ENCODE results near the gene CSF1R. TPM values are rescaled to one million over a fixed set of nuclear protein-coding genes. Genes with fewer than 3 reads are reported as not detected.
A peak's percentile ranks its signal among the peaks of the same experiment; 100 is the strongest.
"Not testable (repeated sequence)": the region's sequence is repeated elsewhere in the genome, so short reads cannot be mapped to it uniquely, and the experiment has no call there.

CSF1R gene
- total RNA-seq, 1 donor from 2014 or later = 19.5 TPM

DNA sequence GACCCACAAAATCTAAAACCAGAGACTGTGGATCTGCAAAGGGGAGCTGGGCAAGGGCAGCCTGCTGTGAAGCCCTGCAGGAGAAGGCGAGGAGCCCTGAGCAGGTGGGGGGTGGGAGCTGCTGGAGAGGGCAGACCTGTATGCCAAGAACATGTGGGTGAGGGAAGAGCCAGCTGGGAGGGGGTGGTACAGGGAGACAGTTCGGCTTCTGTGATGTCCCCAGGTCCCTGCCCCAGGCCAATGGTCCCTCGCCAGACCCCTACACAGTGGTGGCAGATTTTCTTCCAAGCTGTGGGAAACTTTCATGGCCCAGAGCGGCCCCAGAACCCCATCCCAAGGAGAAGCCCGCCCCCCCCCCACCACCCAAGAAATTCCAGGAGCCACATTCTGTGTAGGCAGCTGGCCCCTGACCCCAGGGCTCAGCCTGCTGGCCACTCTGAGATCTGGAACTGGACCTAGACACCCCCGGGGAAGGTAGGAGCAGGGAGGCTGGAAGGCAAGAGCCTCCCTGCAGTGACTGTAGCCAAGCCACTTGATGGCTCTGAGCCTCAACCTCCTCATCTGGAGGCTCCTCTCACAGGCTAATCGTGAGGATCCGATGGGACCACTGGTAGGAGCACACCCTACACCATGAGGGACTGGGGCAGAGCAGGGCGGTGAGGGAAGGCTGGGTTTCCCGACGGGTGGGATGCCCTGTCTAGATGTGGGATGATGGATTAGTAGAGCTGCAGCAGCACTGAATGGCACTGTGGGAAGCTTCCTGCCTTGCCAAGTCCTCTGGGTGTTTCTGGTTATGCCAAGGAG, 22.6 kb upstream of the CSF1R start:
- intact Hi-C loops (cut with DNase I) = no loop called here
- ATAC-seq (ENCODE audit: poor library complexity) (no peak), DNase-seq (peak; percentile 30)

DNA sequence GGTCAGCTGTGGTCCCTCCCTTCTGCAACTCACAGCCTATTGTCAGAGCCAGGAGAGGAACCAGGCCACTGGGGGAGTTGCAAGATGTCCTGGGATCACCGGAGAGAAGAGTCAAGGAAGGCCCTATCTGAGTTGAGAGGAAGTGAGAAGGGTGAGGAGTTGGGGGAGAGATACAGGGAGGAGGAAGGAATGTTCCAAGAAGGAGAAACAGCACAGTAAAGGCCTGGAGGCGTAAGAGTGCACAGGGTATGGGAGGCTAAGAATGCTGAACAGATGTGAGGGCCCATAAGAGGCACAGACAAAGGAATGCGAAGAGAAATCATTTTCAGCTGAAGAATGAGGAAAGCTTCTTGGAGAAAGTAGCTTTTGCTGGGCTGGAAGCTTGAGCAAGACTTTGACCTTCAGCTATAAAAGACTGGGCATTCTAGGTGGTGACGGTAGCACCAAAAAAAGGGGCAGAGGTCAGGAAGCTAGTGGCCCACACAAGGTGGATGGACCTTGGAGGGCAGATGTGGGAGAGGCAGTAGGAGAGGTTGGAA, 21.6 kb upstream of the CSF1R start:
- DNase-seq (peak; percentile 26), ATAC-seq (ENCODE audit: poor library complexity) (no peak)
- intact Hi-C loops (cut with DNase I) = no loop called here

DNA sequence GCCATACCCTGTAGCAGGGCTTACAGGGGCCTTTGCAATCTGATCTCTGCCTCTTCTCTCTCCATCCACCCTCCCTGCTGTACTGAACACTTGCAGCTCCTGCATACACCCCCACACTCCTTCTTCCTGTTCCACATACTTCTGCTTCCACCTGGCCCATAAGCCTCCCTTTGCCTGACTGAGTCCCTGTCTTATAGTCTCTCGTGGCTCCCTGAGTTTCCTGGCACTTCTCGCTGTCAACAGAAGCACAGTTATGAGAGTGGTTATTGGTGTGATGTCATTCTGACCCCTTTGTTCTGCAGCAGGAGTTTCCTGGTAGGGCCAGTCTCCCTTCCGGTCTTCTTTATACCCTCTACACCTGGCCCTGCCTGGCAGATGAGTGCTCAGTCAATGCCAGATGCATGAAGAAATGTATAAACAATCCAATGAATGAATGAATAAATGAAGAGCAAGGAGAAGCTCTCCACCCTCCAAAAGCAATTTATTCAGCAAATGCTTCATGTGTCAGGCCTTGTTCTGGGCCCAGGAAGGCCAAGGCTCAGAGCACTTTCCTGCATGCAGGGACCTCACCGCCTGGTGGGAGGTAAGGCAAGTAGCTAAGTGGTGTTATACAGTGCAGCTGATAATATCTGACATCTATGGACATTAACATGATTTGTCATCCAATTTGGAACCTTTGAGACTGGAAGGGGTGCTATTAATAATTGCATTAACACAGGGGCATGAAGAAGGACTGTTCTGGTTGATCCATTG, 20.5 kb upstream of the CSF1R start:
- ATAC-seq (ENCODE audit: poor library complexity) (no peak), DNase-seq (no peak)
- intact Hi-C loops (cut with DNase I) = no loop called here

DNA sequence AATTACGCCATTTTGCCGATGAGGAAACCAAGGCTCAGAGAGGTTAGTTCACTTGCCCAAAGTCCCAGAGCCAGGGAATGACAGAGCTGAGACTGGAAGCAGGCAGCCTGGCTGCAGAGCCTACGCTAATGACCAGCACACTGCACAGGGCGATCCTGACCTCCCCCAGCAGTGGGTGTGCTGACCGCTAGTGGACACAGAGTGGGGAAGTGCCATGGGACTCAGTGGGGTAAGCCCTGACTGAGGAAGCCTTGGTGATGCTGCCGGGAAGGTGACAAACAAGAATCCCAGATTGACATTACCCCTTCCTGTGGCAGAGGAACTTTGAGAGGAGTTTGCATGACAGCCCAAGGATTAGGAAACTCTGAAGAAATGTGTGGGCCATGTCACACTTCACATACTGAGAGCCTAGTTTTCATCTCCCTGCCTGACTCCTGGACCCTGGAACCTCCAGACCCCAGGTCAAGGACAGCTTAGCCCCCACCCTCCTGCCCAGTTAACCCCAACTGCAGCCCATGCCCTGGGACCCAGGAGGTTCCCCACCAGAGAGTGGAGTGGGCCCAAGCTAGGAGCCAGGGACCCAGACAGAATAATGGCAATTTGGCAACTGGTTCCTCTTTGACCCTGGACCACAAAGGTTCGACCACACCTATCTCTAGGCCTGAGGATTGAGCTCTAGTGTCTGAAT, 19.7 kb upstream of the CSF1R start:
- DNase-seq = peak; percentile 44
- ATAC-seq (ENCODE audit: poor library complexity) = peak; percentile 9
- intact Hi-C loops (cut with DNase I) = no loop called here

DNA sequence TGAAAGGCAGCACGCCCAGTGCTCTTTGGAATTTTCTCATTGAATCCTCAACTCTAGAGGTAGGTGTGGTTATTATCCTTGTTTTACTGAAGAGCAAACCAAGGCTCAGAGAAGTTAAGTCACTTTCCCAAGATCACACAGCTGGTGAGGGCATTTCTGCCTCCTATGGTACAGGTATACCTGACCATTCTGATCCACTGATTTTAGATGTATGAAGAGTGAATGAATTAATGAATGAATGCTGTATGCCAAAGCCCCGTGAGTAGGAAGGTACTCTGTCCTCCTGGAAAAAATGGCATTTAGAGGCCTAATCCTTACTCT, 18.2 kb upstream of the CSF1R start:
- no peak for DNase-seq
- intact Hi-C loops (cut with DNase I) = no loop called here
- ATAC-seq (ENCODE audit: poor library complexity) = no peak

DNA sequence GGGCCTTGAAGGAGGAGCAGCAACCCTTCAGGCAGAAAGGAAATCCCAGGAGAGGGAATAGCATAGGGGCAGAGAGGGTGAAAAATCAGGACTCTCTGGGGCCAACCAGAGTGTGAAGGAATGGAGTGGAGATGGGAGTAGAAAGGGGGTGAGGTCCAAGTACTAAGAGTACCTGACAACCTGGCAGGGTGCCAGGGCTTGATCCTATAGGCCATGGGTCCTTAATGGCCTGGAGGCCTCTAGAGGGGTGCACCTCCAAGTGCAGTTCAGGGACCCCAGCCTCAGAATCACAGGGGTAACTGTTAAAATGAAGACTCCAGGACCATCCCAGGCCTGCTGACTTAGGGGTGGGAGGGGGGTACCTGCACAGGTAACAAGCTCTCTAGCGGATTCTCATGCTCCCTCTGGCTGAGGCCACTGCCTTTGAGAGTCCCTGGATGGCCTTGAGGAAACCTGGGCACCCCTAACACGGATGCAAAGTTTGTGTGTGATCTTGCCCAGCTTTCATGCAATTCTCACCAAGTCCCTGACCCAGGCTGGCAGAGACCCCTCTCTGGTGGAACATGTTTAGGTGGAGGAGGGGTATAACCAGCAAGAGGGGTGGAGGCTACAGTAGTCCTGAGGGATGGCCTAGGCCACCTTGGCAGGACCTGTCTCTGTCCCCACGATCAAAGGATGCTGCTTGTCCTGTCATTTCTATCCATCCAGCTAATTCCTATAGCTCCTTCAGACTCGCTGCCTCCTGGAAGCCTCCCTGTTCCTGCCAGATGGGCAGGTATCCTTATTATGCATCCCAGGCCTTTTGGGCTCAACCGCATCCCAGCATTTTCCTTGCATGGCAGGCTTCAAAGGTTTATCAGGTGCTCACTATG, 17.6 kb upstream of the CSF1R start:
- ATAC-seq (ENCODE audit: poor library complexity) (no peak), DNase-seq (peak; percentile 39)
- intact Hi-C loops (cut with DNase I) = no loop called here

DNA sequence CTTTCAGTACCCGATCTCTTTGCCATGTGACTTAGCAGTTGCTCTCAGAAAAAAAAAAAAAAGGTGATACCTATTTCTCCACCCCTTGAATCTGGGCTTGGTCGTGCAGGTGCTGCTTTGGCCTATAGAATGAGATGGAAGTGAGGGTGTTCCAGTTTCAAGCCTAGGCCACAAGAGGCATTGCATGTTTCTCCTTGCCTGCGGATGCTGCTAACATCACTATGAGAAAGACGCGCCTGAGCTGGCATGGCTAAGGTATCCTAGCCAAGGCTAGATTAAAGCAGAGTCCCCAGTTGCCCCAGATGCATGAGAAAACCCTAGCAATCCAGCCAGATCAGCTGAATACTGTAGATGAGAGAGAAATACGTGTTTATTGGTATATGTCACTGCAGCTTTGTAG, 14.7 kb upstream of the CSF1R start:
- intact Hi-C loops (cut with DNase I) = no loop called here
- no peak for DNase-seq
- ATAC-seq (ENCODE audit: poor library complexity) = no peak

DNA sequence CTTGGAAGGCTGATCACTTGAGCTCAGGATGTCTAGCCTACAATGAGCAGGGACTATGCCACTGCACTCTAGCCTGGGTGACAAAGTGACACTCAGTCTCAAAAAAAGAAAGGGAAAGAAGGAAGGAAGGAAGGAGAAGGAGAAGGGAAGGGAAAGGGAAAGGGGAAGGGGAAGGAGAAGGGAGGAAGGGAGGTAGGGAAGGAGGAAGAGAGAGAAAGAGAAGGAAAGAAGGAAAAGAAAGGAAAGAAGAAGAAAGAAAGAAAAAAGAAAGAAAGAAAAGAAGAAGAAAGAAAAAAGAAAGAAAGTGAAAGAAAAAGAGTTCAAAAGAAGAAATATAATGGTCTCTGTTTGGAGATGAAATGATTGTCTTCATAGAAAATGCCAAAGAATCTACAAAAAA, 10.8 kb upstream of the CSF1R start:
- no peak for DNase-seq
- no peak for ATAC-seq (ENCODE audit: poor library complexity)
- intact Hi-C loops (cut with DNase I) = no loop called here

DNA sequence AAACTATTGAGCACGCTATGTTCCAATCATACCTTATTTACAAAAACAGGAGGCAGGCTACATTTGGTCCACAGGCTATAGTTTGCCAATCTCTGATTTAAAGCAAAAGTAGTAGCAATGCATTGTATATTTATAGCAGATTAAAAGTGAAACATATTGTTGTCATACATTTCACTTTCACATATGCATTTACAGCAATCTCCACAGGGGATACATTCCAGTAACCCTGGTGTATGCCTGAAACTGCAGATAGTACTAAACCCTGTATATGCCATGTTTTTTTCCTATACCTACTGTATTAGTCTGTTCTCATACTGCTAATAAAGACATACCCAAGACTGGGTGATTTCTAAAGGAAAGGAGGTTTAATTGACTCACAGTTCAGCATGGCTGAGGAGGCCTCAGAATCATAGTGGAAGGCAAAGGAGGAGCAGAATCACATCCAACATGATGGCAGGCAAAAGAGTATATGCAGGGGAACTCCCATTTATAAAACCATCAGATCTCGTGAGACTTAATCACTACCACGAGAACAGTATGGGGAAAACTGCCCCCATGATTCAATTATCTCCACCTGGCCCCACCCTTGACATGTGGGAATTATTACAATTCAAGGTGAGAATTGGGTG, 5.9 kb upstream of the CSF1R start:
- intact Hi-C loops (cut with DNase I) = no loop called here
- ATAC-seq (ENCODE audit: poor library complexity) (no peak), DNase-seq (no peak)

DNA sequence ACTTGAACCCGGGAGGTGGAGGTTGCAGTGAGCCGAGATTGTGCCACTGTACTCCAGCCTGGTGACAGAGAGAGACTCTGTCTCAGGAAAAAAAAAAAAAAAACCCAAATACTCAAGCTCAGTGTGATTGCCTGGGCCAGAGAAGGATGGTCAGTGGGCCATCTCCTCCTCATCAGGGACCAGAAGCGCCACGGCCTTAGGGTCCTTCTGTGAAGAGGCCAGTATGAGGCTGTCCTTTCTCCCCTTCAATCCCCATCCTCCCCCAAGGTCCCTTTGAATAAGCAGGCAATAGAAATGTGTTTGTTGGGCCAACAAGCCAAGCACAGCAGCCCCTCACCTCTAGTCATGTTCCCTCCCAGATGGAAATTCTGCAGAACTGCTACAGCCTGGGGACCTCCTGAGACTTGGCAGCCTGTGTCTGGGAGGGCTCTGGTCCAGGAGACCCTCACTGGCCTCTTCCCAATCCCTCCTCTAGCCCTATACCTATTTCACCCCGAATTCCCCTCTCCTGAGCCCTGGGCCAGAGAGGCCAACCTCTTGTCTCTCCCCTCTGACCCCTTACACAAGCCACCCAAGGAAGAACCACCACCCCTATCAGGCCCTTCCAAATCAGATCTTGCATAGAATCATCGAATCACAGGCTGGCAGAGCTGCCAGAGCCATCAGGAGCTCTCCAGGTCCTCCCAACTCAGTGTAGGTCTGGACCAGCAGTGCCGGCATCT, 1.0 kb downstream of the CSF1R start:
- no peak for ATAC-seq (ENCODE audit: poor library complexity)

DNA sequence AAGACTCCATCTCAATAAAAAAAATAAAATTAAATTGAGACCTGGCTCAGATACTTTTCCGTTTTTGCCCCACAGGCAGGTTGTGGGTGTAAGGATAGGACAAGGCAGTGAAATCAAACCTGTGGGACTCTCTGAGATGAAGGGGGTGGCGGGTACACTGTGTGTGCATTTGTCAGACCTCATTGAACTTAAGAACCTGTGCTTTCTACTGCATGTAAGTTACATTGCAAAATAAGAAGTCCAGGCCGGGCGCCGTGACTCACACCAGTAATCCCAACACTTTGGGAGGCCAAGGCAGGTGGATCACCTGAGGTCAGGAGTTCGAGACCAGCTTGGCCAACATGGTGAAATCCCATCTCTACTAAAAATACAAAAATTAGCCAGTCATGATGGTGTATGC, 1.6 kb downstream of the CSF1R start:
- intact Hi-C loops (cut with DNase I); ATAC-seq (ENCODE audit: poor library complexity); DNase-seq: not testable (repeated sequence)

More for the DNA sequence above, 1.0 kb downstream of the CSF1R start:
- no peak for DNase-seq
- intact Hi-C loops (cut with DNase I) = no loop called here

DNA sequence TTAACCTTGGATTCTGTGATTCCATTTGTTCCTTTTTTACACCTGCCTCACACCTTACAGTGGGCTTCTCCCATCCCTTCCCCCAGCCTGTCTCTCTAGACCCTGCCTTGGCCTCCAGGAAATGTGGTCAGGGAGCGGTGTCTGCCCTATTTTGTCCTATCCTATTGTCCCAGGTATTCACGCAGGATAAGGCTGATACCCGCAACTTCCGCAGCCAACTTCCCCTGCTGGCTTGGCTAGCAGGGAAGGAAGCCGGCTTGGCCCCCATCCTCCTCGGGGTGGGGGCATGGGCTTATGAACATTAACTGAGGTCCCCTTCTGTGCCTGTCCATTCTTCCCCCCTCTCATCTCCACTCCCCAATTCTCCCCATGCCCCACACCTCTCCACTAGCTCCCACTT, 3.5 kb downstream of the CSF1R start:
- DNase-seq (no peak), ATAC-seq (ENCODE audit: poor library complexity) (peak; percentile 24)
- intact Hi-C loops (cut with DNase I) = no loop called here

DNA sequence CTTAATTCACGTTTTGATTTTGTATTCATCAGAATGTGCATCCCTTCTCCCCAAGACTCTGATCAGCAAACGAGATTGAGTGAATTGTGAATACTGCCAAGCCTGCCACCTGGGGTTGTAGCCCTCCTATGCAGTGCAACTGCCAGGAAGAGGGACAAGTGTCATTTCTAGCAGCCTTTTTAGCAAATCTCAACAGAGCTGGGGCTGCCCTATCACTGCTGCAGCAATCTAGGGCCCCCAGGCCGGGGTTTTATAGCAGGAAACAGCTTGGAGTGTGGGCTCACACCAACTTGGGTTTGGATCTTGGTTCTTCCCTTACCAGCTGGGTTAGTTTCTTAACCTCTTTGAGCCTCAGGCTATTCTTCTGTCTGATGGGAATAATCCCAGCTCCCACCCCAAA, 4.0 kb downstream of the CSF1R start:
- intact Hi-C loops (cut with DNase I) = no loop called here
- ATAC-seq (ENCODE audit: poor library complexity) (no peak), DNase-seq (no peak)

DNA sequence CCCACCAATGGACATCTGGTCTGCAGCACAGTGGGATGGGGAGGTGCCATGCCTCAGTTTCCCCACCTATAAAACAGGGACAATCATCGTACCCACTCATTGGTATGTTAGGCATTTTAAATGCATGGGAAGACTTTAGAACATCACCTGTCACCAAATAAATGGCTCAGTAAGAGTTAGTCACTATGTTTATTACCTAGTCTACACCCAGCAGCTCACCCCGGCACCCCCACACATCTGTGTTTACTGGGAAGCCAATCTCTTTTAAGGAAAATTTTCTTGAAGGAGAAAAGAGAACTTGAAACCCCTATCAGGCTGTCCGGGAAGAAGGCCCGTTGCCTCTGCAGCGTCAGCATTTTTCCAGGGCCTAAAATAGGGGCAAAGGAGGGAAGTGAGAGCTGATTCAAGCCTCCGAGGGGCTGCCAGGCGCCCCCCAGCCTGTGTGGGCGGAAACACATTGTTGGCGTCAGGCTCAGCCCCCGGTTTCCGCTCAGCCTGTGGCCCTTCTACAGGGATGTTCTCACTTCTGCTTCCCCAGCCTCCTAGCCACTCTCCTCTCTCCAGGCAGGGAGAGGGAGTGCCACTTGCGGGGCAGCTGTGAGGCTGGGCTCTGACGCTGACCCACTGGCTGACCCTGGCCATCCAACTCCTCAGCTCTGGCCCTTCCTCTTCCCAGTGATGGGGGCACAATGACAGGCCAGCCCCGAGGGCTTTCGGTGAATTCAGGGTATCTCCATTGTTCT, 4.6 kb downstream of the CSF1R start:
- peak; percentile 69 for ATAC-seq (ENCODE audit: poor library complexity)
- intact Hi-C loops (cut with DNase I) = no loop called here
- peak; percentile 84 for DNase-seq

DNA sequence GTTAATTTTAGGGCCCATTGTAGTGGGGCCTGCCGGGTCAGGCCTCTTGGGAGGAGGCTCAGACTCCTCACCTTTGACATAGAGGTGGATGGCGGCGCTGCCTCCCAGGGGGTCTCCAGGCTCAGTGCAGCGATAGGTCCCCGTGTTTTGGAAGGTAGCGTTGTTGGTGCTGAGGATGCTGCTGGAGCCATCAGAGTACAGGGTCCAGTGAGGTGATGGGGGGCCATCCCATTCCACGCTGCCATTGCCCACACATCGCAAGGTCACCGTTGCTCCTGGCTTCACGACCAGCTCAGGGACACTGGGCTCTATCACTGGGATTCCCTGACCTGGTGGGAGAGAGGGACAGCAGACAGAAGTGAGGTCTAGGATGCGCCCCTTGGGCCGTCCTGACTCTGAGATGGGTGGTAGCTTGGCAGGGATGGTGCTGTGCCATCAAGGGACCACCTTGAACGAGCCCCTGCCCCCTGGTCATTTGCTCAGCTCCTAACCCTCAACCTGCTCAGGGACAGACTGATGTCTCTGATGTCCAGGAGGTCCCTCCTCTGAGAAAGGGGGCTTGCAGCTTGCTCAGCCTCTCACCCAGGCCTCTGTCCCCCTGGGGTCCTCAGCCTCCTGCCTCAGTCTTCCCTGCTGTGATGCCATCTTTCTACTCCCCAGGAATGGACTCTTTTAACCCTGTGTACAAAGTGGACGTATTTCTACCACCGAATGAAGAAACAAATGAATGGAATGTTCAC, 5.5 kb downstream of the CSF1R start:
- intact Hi-C loops (cut with DNase I) = no loop called here
- ATAC-seq (ENCODE audit: poor library complexity) = no peak
- DNase-seq = no peak

DNA sequence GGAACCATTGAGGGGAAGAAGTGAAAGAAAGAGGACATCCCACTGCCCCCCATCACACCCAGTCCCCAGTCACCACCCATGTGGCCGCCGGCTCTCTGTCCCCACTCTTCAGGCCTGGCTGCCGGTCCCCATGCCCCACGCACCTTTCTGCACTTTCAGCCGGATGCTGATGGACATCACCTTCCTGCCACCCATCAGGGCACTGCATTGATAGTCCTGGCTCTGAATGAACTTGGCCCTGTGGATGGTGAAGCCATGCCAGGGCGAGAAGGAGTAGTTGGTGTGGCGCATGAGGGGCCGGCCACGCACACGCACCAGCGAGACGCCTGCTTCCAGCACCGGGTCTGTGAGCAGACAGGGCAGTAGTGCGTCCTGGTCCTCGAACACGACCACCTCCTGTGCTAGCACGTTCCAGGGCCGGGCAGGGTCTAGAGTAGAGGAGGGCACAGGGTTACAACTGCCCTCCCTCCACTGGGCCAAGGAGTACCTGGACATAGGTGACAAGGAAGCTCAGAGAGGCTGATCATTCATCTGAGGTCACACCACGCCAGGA, 6.4 kb downstream of the CSF1R start:
- intact Hi-C loops (cut with DNase I) = no loop called here
- DNase-seq (no peak), ATAC-seq (ENCODE audit: poor library complexity) (no peak)
